GM12865 (cell line): ENCODE measurements around the gene EHBP1.

Experiments used
- DNase-seq: peaks from one replicate; pipeline ENCODE4 v3.0.0; 2010; ENCODE audit warnings: low read depth
- H3K4me3 ChIP-seq: 2 replicates; pipeline ENCODE4 v1.5.1; 2011; ENCODE audit warnings: mild to moderate bottlenecking, low read depth, low read length, control low read depth
- TF ChIP-seq, protein P1 (sequence below): IDR thresholded peaks from 2 replicates; pipeline ENCODE4 v1.5.1; 2011; ENCODE audit warnings: low read length, control low read depth, low read depth, inconsistent platforms; ENCODE audit not compliant: insufficient read depth; ENCODE audit errors: missing control alignments

Gene EHBP1

GRCh38 chr2:62854600-62855514 is 149.3 kb downstream of the EHBP1 start:
- TF ChIP-seq, protein P1, sequence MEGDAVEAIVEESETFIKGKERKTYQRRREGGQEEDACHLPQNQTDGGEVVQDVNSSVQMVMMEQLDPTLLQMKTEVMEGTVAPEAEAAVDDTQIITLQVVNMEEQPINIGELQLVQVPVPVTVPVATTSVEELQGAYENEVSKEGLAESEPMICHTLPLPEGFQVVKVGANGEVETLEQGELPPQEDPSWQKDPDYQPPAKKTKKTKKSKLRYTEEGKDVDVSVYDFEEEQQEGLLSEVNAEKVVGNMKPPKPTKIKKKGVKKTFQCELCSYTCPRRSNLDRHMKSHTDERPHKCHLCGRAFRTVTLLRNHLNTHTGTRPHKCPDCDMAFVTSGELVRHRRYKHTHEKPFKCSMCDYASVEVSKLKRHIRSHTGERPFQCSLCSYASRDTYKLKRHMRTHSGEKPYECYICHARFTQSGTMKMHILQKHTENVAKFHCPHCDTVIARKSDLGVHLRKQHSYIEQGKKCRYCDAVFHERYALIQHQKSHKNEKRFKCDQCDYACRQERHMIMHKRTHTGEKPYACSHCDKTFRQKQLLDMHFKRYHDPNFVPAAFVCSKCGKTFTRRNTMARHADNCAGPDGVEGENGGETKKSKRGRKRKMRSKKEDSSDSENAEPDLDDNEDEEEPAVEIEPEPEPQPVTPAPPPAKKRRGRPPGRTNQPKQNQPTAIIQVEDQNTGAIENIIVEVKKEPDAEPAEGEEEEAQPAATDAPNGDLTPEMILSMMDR = no peak
- no peak overlapping the region for H3K4me3 ChIP-seq
- DNase-seq = no peak

GRCh38 chr2:62856228-62857040 is 150.9 kb downstream of the EHBP1 start:
- TF ChIP-seq, protein P1 = no peak
- no peak overlapping the region for H3K4me3 ChIP-seq
- DNase-seq = no peak

DNA sequence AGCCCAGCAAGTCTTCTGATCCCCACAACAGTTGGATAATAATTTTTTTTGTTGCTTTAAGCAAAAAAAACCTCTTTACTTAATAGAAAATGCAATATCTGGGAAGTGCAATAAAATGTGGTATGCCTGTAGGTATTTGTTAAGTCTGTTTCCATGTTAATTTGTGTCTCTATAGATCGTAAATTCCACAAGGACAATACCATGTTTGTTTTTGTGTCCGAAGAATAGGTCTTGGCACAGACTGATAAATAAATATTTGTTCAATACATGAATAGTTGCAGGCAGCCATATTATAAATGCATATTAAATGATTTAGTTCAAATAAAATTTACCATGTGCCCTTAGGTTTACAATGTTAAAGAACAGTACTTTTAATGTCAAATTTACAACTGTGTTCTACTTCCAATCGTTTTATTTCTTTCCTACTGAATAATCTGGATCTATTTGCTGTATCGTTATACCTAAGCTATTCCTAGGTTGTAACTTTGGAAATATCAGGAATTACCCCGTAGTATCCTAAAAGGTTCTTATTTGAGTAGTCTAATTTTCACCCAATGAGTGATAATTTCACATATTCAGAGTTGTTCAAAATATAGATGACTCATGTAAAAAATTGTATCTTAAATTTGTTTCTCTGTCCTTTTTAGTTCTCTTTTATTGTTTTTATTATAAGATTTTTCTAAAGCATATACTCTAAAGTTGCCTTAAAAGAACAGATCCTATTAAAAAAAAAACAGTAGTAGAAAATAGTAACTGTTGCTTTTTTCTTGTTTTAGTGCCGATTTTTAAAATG is 151.8 kb downstream of the EHBP1 start:
- DNase-seq = no peak
- TF ChIP-seq, protein P1 = no peak
- H3K4me3 ChIP-seq = no peak overlapping the region

DNA sequence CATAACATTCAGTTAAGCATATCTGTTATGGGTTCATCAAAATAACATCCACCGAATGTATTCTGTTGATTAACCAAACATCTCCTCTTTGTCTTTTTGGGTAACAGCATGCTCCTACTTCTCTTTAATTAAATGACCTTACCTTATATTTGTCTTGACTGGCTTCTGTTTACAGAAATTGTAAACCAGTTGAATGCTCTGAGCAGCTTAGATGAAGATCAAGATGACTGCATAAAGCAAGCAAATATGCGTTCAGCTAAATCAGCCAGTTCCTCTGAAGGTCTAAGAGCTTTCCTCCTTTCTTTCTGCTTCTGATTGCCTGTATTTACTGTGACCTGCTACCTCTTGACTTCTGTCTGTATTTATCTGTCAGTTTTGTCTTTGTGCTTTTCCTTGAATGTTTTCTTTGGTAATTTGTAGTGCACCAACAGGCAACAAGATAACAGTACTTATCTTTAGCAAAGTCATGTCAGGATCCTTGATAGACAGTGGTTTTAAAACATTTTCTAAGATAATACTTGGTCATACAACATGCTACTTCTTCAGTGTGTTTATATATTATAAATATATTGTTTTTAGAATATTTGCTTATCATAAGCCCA is 152.8 kb downstream of the EHBP1 start:
- DNase-seq = no peak
- TF ChIP-seq, protein P1 = no peak
- no peak overlapping the region for H3K4me3 ChIP-seq

GRCh38 chr2:62868947-62869346 is 163.4 kb downstream of the EHBP1 start:
- no peak for DNase-seq
- TF ChIP-seq, protein P1 = no peak

GRCh38 chr2:62870966-62871365 is 165.5 kb downstream of the EHBP1 start:
- H3K4me3 ChIP-seq = no peak overlapping the region
- no peak for DNase-seq
- TF ChIP-seq, protein P1 = no peak

More at GRCh38 chr2:62868947-62869346, 163.4 kb downstream of the EHBP1 start:
- no peak overlapping the region for H3K4me3 ChIP-seq
